NB4 (cell line): ENCODE measurements around the gene WNT9A.
A peak's percentile ranks its signal among the peaks of the same experiment; 100 is the strongest.

ENCODE experiments used
- DNase-seq: peaks from one replicate; pipeline ENCODE4 v3.0.0; 2010; ENCODE audit warnings: low read depth
- H3K4me3 ChIP-seq: one replicate; pipeline ENCODE4 v1.5.1; 2011; ENCODE audit warnings: mild to moderate bottlenecking, low read depth, low read length, moderate library complexity
- MAX ChIP-seq: IDR thresholded peaks from 2 replicates; pipeline ENCODE4 v1.6.1; 2011; ENCODE audit warnings: low read depth, low read length
- MYC ChIP-seq: IDR thresholded peaks from 2 replicates; pipeline ENCODE4 v1.6.1; 2011; ENCODE audit warnings: low read depth, low read length
- POLR2A ChIP-seq: IDR thresholded peaks from 2 replicates; pipeline ENCODE4 v1.6.1; 2011; ENCODE audit warnings: mild to moderate bottlenecking; ENCODE audit not compliant: insufficient read length; ENCODE audit errors: extremely low read depth
- TF ChIP-seq, protein P1 (sequence below): IDR thresholded peaks from one replicate; pipeline ENCODE4 v1.5.1; 2012; ENCODE audit warnings: low read depth, low read length

Gene WNT9A

DNA sequence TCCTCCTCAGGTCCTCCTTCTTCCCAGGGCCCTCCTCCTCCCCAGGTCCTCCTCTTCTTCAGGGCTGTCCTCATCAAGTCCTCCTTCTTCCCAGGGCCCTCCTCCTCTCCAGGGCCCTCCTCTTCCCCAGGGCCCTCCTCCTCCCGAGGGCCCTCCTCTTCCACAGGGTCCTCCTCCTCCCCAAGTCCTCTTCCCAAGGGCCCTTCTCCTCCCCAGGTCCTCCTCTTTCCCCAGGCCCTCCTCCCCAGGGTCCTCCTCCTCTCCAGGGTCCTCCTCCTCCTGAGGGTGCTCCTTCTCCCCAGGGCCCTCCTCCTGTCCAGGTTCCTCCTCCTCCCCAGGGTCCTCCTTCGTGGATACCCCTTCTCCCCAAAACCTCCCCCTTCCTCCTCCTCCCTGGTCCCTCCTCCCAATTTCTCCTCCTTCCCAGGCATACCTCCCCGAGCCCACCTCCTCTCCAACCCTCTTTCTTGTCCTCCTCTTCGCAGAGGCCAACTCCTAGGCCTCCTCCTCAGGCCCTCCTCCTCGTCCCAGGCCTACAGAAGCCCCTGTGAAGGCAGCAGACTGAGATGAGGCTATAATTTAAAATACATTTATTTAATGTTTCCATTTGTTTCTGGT lies 29.5 kb downstream of the WNT9A start:
- TF ChIP-seq MYC (no peak), MAX (no peak), POLR2A (no peak)
- TF ChIP-seq, protein P1, sequence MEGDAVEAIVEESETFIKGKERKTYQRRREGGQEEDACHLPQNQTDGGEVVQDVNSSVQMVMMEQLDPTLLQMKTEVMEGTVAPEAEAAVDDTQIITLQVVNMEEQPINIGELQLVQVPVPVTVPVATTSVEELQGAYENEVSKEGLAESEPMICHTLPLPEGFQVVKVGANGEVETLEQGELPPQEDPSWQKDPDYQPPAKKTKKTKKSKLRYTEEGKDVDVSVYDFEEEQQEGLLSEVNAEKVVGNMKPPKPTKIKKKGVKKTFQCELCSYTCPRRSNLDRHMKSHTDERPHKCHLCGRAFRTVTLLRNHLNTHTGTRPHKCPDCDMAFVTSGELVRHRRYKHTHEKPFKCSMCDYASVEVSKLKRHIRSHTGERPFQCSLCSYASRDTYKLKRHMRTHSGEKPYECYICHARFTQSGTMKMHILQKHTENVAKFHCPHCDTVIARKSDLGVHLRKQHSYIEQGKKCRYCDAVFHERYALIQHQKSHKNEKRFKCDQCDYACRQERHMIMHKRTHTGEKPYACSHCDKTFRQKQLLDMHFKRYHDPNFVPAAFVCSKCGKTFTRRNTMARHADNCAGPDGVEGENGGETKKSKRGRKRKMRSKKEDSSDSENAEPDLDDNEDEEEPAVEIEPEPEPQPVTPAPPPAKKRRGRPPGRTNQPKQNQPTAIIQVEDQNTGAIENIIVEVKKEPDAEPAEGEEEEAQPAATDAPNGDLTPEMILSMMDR: no peak
- no peak overlapping the region for H3K4me3 ChIP-seq
- no peak for DNase-seq

DNA sequence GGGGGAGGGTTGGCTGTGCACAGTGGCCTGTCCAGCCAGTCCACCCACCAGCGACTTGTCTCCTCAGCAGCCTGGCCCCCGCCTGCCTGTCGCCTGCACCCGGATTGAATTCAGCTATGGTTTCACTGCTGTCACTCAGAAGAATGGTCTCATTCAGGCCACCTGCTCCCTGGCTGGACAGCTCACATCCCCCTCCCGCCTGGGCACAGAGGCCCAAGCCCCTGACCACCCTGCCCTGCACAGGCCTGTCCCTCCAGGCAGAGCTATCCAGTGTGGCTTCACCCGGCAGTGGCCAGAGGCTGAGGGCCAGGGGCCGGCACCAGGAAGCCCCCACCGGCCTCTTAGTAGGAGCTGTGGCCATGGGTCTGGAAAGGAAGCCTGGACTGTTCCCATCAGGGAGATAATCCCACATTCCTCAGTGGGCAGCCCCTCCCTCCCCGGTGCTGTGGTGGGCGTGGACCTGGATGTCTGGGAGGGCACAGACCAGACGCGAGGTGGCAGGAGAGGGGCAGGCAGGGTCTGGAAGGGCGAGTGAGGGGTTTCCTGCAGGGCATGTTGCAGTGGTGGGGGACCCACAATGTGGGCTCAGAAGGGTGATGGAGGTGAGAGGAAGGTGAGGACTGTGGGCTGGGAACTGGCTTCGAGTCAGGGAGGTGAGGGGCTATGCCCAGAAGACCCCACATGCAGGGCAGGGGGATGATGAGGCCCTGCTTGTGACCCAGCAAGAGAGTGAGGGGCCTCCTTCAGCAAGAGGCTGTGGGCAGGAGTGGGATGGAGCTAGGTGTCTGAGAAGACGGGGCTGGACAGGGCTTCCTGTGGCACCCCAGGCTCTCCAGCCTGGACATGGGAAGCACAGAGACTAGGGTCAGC lies 30.4 kb downstream of the WNT9A start:
- TF ChIP-seq, protein P1: no peak
- no peak for TF ChIP-seq MYC
- no peak for TF ChIP-seq MAX
- TF ChIP-seq POLR2A: no peak
- DNase-seq: no peak

DNA sequence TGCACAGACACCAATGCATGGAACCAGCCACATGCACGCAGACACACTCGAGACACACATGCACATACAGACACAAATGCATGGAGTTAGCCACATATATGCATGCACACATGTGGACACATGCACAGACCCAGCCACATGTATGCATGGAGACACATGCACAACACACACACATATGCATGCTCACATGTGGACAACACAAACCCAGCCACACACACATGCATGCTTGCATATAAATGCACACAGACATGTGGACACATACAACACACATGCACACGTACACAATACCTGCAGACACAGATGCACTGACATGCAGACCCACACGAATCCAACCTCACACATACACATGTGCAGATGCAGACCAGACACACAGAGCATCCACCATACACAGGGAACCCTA lies 31.1 kb downstream of the WNT9A start:
- H3K4me3 ChIP-seq: no peak overlapping the region
- no peak for DNase-seq
- TF ChIP-seq MYC (no peak), MAX (no peak), POLR2A (no peak)
- TF ChIP-seq, protein P1: no peak

More for the DNA sequence above, 30.4 kb downstream of the WNT9A start:
- no peak overlapping the region for H3K4me3 ChIP-seq

GRCh38 chr1:227915564-227916553 lies 31.9 kb downstream of the WNT9A start:
- no peak for DNase-seq
- no peak overlapping the region for H3K4me3 ChIP-seq
- TF ChIP-seq MYC (no peak), MAX (peak; percentile 25; the same call in 1 of the 2 replicates)

- DNase-seq: no peak
These were observed 32.8 kb downstream of the WNT9A start for GRCh38 chr1:227914801-227915563.

More at GRCh38 chr1:227914801-227915563, 32.8 kb downstream of the WNT9A start:
- no peak overlapping the region for H3K4me3 ChIP-seq
- no peak for TF ChIP-seq MYC
- no peak for TF ChIP-seq MAX
- no peak for TF ChIP-seq POLR2A
- TF ChIP-seq, protein P1: no peak
